OCI-LY7 (cell line): ENCODE results near the gene ABCA12. TPM values are rescaled to one million over a fixed set of nuclear protein-coding genes. Genes with fewer than 3 reads are reported as not detected.

Source experiments
- BruUV-seq: library from RNA; stranded (reverse); fragments of 400-500 nt; replicated peaks from 2 replicates; lab custom pipeline; 2021; lab: Mats Ljungman, UMichigan
- CTCF ChIA-PET: fragments of 300-600 bp; sonication (Branson Sonifier 250); formaldehyde crosslinking; loops from one replicate; lab custom pipeline; 2022; ENCODE audit warnings: antibody characterized with exemption; ENCODE audit not compliant: unreplicated experiment; lab: Charles Lee
- POLR2A ChIA-PET: fragments of 300-600 bp; sonication (Branson Sonifier 250); formaldehyde crosslinking; loops from one replicate; lab custom pipeline; 2022; ENCODE audit warnings: antibody characterized with exemption; lab: Charles Lee
- DNase-seq: peaks from one replicate; pipeline ENCODE4 v3.0.0-alpha.2; 2015; ENCODE audit warnings: low spot score
- H2AFZ ChIP-seq: fragments of 200-600 bp; sonication (generic), shearing (Covaris generic); 2 replicates; pipeline ENCODE4 v1.6.1; 2014; ENCODE audit warnings: mild to moderate bottlenecking, antibody characterized with exemption, low read length, moderate library complexity
- H3K27ac ChIP-seq: fragments of 200-600 bp; sonication (generic); 2 replicates; pipeline ENCODE4 v1.5.1; 2014; ENCODE audit warnings: mixed run types, low read depth, mild to moderate bottlenecking, moderate library complexity, low read length, inconsistent platforms; ENCODE audit not compliant: poor library complexity, severe bottlenecking
- H3K36me3 ChIP-seq: fragments of 200-600 bp; sonication (generic); 2 replicates; pipeline ENCODE4 v1.6.1; 2014; ENCODE audit warnings: mild to moderate bottlenecking, antibody characterized with exemption, low read length, moderate library complexity, mixed read lengths; ENCODE audit not compliant: insufficient read depth
- H3K4me1 ChIP-seq: fragments of 200-600 bp; sonication (generic); 2 replicates; pipeline ENCODE4 v1.5.1; 2014; ENCODE audit warnings: mild to moderate bottlenecking, low read length; ENCODE audit not compliant: insufficient read depth, poor library complexity, severe bottlenecking
- H3K4me2 ChIP-seq: fragments of 200-600 bp; sonication (generic); 2 replicates; pipeline ENCODE4 v1.6.1; 2014; ENCODE audit warnings: mild to moderate bottlenecking, low read length
- H3K4me3 ChIP-seq: fragments of 200-600 bp; sonication (generic); 2 replicates; pipeline ENCODE4 v1.5.1; 2014; ENCODE audit warnings: mild to moderate bottlenecking, low read depth, low read length; ENCODE audit not compliant: poor library complexity, severe bottlenecking
- H3K79me2 ChIP-seq: fragments of 200-600 bp; sonication (generic); 2 replicates; pipeline ENCODE4 v1.6.1; 2016; ENCODE audit warnings: low read depth, mild to moderate bottlenecking, low read length, moderate library complexity, mixed read lengths; ENCODE audit not compliant: insufficient read depth
- H3K9me2 ChIP-seq: fragments of 200-600 bp; sonication (generic); 2 replicates; pipeline ENCODE4 v1.6.1; 2016; ENCODE audit warnings: mild to moderate bottlenecking, low read length, mixed read lengths; ENCODE audit not compliant: insufficient read depth
- H3K9me3 ChIP-seq: fragments of 200-600 bp; sonication (generic); 2 replicates; pipeline ENCODE4 v1.6.1; 2014; ENCODE audit warnings: mild to moderate bottlenecking, mixed run types, low read length, mixed read lengths
- H4K20me1 ChIP-seq: fragments of 200-600 bp; sonication (generic); 2 replicates; pipeline ENCODE4 v1.6.1; 2014; ENCODE audit warnings: mild to moderate bottlenecking, antibody characterized with exemption, low read length, moderate library complexity, mixed read lengths; ENCODE audit not compliant: insufficient read depth
- CTCF ChIP-seq: fragments of 200-600 bp; sonication (generic); conservative IDR thresholded peaks from 2 replicates; pipeline ENCODE4 v1.5.1; 2014; ENCODE audit warnings: mild to moderate bottlenecking, antibody characterized with exemption, low read length, moderate library complexity, mixed read lengths
- EZH2phosphoT487 ChIP-seq: fragments of 200-600 bp; sonication (generic); IDR thresholded peaks from 2 replicates; pipeline ENCODE4 v1.6.1; 2018; ENCODE audit warnings: low read depth, borderline replicate concordance, mild to moderate bottlenecking, mixed run types, antibody characterized with exemption, low read length, moderate library complexity, mixed read lengths
- intact Hi-C: fragments of 100-400 bp; cut with micrococcal nuclease; formaldehyde crosslinking; loops from one replicate; pipeline ENCODE4 v1.10.0; 2022; ENCODE audit not compliant: unreplicated experiment
- total RNA-seq, 2 experiments: library from RNA; depleted of rRNA in 1 of 2; stranded (reverse); fragments of >200 nt in 1 of 2; shearing (Covaris generic) in 1 of 2; gene quantifications; 2 replicates each; pipeline ENCODE4 v1.2.3, GENCODE V29; 2014 to 2022

The ABCA12 gene
- total RNA-seq, 2 experiments from 2014 or later: not detected

GRCh38 chr2:215107216-215108056, 31.0 kb downstream of the ABCA12 start:
- Histone ChIP-seq H3K4me3 (no peak overlapping the region), H2AFZ (no peak overlapping the region), H3K79me2 (no peaks in the 10 kb centered on the region), H3K27ac (no peak overlapping the region), H3K36me3 (no peaks in the 10 kb centered on the region), H3K9me2 (0 out of 2 replicates have a peak, but pooled peaks cover 3% of the 10 kb centered on the region), H4K20me1 (no peaks in the 10 kb centered on the region), H3K4me1 (no peaks in the 10 kb centered on the region), H3K4me2 (no peak overlapping the region), H3K9me3 (no peaks in the 10 kb centered on the region)
- intact Hi-C loops: no loop called here
- DNase-seq: no peak
- ChIA-PET CTCF (no interaction called here), POLR2A (no interaction called here)
- BruUV-seq: no TSS peak
- TF ChIP-seq EZH2phosphoT487 (no peak), CTCF (no peak)

GRCh38 chr2:215105607-215106354, 32.6 kb downstream of the ABCA12 start:
- Histone ChIP-seq H2AFZ (no peak overlapping the region), H3K79me2 (no peaks in the 10 kb centered on the region), H3K9me2 (no peaks in the 10 kb centered on the region), H3K36me3 (no peaks in the 10 kb centered on the region), H3K27ac (no peak overlapping the region), H3K4me1 (no peaks in the 10 kb centered on the region), H4K20me1 (no peaks in the 10 kb centered on the region), H3K9me3 (no peaks in the 10 kb centered on the region), H3K4me3 (no peak overlapping the region), H3K4me2 (no peak overlapping the region)
- TF ChIP-seq CTCF: no peak
- no peak for TF ChIP-seq EZH2phosphoT487
- BruUV-seq: no TSS peak
- intact Hi-C loops: no loop called here
- DNase-seq: no peak
- CTCF ChIA-PET: no interaction called here
- POLR2A ChIA-PET: interaction anchor here (0.6 to 0.7 kb wide), 2 partner anchors 145 to 1273 kb away, joined by 3 to 4 read pairs; no protein-coding TSS in a partner anchor
